BJ (cell line): Measurements from ENCODE around the gene EIF3F. TPM values are rescaled to one million over a fixed set of nuclear protein-coding genes. Genes with fewer than 3 reads are reported as not detected.

Source experiments
- CTCF ChIA-PET: fragments of 350-600 bp; formaldehyde crosslinking; extraction: SDS; loops from one replicate; lab custom pipeline; 2021; ENCODE audit warnings: antibody characterized with exemption, inconsistent platforms; lab: Yijun Ruan, JAX
- POLR2A ChIA-PET: fragments of 300-600 bp; sonication (Branson Sonifier 250); formaldehyde crosslinking; extraction: SDS; loops from one replicate; lab custom pipeline; 2021; ENCODE audit warnings: antibody characterized with exemption; lab: Charles Lee
- DNase-seq: peaks from one replicate; pipeline ENCODE4 v3.0.0-alpha.2; 2011; ENCODE audit warnings: low read depth
- H3K27me3 ChIP-seq: 2 replicates; pipeline ENCODE4 v1.6.0; 2011; ENCODE audit warnings: low read length; ENCODE audit not compliant: control insufficient read depth, insufficient read depth
- H3K36me3 ChIP-seq: 2 replicates; pipeline ENCODE4 v1.5.1; 2011; ENCODE audit warnings: low read length; ENCODE audit not compliant: control insufficient read depth, insufficient read depth
- H3K4me3 ChIP-seq: 2 replicates; pipeline ENCODE4 v1.5.1; 2011; ENCODE audit warnings: low read depth, mild to moderate bottlenecking, control low read depth, low read length
- CTCF ChIP-seq: IDR thresholded peaks from 2 replicates; pipeline ENCODE4 v1.5.1; 2011; ENCODE audit warnings: low read depth, mild to moderate bottlenecking, control low read depth, inconsistent platforms, low read length, moderate library complexity; ENCODE audit not compliant: insufficient read depth
- polyA minus RNA-seq: library from RNA; depleted of rRNA, polyadenylated mRNA; stranded (reverse); fragments of >200 nt; gene quantifications from 2 replicates; pipeline ENCODE4 v1.2.3, GENCODE V29; 2011; rRNA and poly(A)+ RNA removed
- polyA plus RNA-seq: library from polyadenylated mRNA; depleted of rRNA; stranded (reverse); fragments of >200 nt; gene quantifications from 2 replicates; pipeline ENCODE4 v1.2.3, GENCODE V29; 2011; rRNA removed

Gene EIF3F
- polyA plus RNA-seq: 181 and 218 TPM in 2 replicates
- 244 and 339 TPM in 2 replicates for polyA minus RNA-seq

DNA sequence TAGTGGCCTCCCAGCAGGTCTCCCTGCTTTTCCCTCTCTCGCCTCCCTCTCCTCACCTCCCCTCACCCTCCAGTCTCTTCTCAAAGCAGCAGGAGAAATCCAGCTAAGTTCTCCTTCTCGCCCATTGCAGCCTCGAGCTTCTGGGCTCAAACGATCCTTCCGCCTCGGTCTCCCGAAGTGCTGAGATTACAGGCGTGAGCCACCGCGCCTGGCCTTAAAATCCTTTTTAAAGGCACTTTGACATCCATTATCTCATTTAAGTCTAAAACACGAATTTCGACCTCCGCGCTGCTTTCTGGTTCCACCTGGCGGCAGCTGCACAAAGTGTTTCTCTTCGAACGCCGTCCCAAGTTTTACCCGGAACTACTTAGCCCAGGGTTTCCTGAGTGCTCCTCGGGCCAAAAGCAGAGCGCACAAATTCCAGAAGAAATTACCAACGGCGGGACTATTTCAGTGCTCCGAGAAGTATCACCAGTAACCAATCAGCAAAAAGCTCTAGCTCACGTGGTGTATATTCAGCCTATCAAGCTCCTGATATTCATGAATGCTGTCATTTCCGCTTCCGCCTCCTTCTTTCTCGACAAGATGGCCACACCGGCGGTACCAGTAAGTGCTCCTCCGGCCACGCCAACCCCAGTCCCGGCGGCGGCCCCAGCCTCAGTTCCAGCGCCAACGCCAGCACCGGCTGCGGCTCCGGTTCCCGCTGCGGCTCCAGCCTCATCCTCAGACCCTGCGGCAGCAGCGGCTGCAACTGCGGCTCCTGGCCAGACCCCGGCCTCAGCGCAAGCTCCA lies at the start of gene EIF3F:
TSS of gene EIF3F (plus strand) at position 570 of the 792 bp plus-strand sequence. CDS start at position 586, 16 bp downstream.
- POLR2A ChIA-PET: interaction anchor here (0.6 to 1.2 kb wide), 12 partner anchors 9 to 1603 kb away, joined by 3 to 8 read pairs (median 4); partner anchors contain the start of gene NLRP10

DNA sequence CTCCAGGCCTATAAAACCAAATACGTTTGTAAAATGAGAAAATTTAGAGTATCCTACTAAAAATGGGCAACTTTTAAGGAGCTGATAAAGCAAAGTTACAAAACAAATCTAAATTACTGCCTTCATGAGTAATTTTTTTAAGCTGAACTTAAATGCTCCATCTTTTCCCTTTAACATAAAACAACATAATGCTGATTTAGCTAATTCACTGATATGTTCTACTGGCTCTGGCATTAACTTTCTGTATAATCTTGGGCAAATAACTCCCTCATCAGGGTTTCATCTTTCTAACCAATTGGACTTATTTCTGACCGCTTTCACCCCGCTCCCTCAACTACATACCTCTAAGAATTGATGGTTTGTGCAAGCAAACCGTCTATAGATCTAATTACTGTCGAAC lies 46.0 kb upstream of the EIF3F start:
- CTCF ChIA-PET: no interaction called here
- Histone ChIP-seq H3K36me3 (no peaks in the 10 kb centered on the region), H3K4me3 (no peak overlapping the region), H3K27me3 (no peaks in the 10 kb centered on the region)
- POLR2A ChIA-PET: no interaction called here
- no peak for DNase-seq
- no peak for TF ChIP-seq CTCF

More for the DNA sequence above, at the start of gene EIF3F:
- peak; percentile 80 for TF ChIP-seq CTCF
- CTCF ChIA-PET: interaction anchor here (0.7 to 6.1 kb wide), 35 partner anchors 9 to 1789 kb away, joined by 3 to 196 read pairs (median 4); partner anchors contain the start of gene NLRP10
- Histone ChIP-seq H3K27me3 (no peaks in the 10 kb centered on the region), H3K4me3 (peak within 1 kb of the TSS; percentile 78), H3K36me3 (peaks cover 2% of the 10 kb centered on the region; the same call in 1 of the 2 replicates)
- peak; percentile 99 for DNase-seq

- POLR2A ChIA-PET: no interaction called here
- no peaks in the 10 kb centered on the region for H3K36me3 ChIP-seq
- H3K4me3 ChIP-seq: no peak within 1 kb of the TSS
- CTCF ChIA-PET: no interaction called here
- no peak for DNase-seq
- no peaks in the 10 kb centered on the region for H3K27me3 ChIP-seq
- TF ChIP-seq CTCF: no peak
Measured at GRCh38 chr11:7941608-7942007, 45.5 kb upstream of the EIF3F start, which contains the start of gene OR10A3. TSS of gene OR10A3 (minus strand) at chr11:7941708. CDS start at chr11:7939520, 2,188 bp downstream.

DNA sequence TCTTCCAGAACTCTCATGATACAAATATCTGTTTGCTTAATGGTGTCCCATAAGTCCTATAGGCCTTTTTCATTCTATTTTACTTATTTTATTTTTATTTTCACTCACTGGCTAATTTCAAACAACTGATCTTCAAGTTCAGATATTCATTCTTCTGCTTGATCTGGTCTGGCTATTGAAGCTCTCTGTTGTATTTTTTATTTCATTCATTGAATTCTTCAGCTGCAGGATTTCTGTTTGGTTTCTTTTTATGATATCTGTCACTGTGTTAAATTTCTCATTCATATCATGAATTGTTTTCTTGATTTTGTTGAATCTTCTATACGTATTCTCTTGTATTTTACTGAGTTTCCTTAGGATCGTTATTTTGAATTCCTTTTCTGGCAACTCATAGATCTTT lies 43.0 kb upstream of the EIF3F start:
- ChIA-PET POLR2A (no interaction called here), CTCF (interaction anchor here (2.5 kb wide), 1 partner anchor 16 kb away, joined by 7 read pairs; no protein-coding TSS in a partner anchor)
- Histone ChIP-seq H3K27me3 (no peaks in the 10 kb centered on the region), H3K4me3 (no peak overlapping the region), H3K36me3 (no peaks in the 10 kb centered on the region)
- TF ChIP-seq CTCF: no peak
- DNase-seq: no peak

DNA sequence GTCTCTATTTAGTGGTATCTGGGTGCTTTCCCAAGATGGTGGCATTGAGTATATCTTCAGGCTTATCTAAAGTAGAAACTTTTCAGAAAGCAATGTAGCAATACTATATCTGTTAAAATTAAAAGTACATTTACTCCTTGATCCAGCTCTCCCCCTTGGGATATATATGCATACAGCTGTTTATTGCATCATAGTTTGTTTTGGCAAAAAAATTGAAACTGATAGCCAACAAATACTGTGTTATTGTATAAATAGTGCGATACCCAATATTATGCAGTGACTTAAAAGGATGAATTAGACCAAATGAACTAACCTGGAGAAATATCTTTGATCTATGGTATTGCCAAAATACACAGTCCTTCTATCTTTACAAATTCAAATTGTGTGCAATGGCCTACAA lies 37.2 kb upstream of the EIF3F start:
- H3K27me3 ChIP-seq: no peaks in the 10 kb centered on the region
- TF ChIP-seq CTCF: no peak
- DNase-seq: no peak
- ChIA-PET POLR2A (no interaction called here), CTCF (no interaction called here)
- H3K4me3 ChIP-seq: no peak overlapping the region
- no peaks in the 10 kb centered on the region for H3K36me3 ChIP-seq
